Activated effector memory CD4-positive, alpha-beta T cell treated with anti-CD3 and anti-CD28 coated beads, Interleukin-2, amount 50 U/mL, for 16 hours (primary cell): ENCODE measurements around the gene SPIRE2.

ENCODE experiments used
- DNase-seq: peaks from one replicate; pipeline ENCODE4 v3.0.0-alpha.2; 2020

Gene SPIRE2

DNA sequence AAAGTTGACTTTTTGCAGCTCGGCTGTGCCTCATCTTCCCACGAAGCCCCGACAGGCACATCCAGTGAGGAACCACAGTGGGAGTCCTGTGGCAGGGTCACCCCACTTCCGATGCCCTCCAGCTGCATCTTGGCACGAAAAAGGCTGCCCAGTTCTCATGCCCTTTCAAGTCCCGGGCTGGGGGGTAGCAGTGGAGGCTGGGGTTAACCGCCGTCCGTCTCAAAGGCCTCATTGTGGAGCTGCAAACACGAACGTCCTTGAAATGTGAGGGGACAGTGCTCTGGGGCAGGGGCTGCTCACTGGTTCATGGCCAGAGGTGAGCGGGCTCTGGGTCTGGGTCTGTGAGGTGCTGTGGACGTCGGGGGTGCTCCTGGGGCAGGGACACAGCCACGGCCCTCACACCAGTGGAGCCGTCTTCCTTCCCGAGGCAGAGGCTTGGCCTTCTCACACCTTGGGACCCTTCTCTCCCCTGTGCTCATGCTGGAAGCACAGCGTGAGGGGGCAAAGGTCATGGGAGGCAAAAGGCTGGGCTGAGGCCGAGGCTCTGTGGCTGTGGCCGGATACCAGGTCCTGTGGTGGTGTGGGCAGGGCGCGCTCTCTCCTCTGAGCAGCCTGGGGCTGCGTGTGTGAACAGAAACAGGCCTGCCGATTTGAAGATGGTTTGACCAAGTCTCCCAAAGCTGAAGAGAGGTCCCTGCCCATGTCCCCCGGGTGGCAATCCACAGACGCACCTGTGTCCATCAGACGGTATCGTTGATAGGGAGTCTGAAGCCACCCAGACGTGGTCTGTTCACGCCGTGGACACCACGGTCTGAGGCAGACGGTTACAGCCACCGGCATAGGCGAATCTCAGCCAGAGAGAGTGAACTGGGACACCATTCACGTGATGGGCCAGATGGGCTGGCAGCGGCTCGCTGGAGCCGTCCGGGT is 87.3 kb downstream of the SPIRE2 start:
- DNase-seq = no peak

DNA sequence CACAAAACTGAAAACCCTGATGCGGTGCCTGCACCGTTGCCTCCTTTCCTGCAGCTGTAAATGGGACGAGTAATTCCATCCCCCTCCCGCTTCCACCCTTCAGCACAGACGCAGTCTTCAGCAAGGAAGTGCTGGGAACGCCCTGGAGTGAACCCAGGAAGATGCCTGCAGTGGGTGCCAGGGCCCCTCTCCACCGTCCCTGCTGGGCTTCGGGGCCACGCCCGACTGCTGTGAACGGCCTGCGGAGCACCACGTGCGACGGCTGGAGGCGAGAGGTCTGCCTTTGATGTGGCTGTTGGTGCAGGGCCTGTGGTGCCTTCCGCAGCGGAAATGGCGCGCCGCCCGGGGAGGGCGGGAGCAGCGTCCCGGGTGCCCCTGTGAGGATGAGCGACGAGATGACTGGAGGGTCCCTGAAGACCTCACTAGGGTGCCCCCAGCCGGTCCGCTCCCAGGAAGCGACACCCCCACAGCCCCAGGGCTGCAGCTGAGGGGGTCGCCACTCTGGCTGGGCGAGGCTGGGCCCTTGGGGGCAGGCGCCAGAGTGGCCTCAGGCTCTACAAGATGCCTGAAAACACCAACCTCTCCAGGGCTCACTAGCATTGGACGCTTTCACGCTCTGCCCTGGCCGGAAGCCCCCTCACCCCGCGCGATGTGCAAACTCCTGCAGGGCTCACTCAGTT is 89.6 kb downstream of the SPIRE2 start:
- DNase-seq = peak; percentile 90

DNA sequence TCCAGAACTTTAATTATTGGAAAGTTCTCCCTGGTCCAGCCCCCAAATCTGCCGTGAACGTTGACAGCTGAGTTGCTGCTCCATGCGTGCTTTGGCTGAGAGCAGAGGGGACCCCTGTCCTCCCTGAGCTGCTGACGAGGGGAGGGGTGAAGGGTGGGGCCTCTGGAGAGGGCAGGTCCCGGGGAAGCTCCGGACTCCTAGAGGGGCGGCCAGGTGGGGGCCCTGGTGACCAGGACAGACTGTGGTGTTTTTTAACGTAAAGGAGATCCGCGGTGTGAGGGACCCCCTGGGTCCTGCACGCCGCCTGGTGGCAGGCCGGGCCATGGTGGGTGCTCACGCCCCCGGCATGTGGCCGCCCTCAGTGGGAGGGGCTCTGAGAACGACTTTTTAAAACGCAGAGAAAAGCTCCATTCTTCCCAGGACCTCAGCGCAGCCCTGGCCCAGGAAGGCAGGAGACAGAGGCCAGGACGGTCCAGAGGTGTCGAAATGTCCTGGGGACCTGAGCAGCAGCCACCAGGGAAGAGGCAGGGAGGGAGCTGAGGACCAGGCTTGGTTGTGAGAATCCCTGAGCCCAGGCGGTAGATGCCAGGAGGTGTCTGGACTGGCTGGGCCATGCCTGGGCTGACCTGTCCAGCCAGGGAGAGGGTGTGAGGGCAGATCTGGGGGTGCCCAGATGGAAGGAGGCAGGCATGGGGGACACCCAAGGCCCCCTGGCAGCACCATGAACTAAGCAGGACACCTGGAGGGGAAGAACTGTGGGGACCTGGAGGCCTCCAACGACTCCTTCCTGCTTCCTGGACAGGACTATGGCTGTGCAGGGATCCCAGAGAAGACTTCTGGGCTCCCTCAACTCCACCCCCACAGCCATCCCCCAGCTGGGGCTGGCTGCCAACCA is 90.4 kb downstream of the SPIRE2 start, which contains the start of gene MC1R:
MC1R (plus strand) TSS at position 410 of the 895 bp plus-strand sequence; CDS start at position 807, 397 bp downstream.
- DNase-seq = no peak

DNA sequence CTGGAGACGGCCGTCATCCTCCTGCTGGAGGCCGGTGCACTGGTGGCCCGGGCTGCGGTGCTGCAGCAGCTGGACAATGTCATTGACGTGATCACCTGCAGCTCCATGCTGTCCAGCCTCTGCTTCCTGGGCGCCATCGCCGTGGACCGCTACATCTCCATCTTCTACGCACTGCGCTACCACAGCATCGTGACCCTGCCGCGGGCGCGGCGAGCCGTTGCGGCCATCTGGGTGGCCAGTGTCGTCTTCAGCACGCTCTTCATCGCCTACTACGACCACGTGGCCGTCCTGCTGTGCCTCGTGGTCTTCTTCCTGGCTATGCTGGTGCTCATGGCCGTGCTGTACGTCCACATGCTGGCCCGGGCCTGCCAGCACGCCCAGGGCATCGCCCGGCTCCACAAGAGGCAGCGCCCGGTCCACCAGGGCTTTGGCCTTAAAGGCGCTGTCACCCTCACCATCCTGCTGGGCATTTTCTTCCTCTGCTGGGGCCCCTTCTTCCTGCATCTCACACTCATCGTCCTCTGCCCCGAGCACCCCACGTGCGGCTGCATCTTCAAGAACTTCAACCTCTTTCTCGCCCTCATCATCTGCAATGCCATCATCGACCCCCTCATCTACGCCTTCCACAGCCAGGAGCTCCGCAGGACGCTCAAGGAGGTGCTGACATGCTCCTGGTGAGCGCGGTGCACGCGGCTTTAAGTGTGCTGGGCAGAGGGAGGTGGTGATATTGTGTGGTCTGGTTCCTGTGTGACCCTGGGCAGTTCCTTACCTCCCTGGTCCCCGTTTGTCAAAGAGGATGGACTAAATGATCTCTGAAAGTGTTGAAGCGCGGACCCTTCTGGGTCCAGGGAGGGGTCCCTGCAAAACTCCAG is 91.5 kb downstream of the SPIRE2 start:
- DNase-seq = no peak

DNA sequence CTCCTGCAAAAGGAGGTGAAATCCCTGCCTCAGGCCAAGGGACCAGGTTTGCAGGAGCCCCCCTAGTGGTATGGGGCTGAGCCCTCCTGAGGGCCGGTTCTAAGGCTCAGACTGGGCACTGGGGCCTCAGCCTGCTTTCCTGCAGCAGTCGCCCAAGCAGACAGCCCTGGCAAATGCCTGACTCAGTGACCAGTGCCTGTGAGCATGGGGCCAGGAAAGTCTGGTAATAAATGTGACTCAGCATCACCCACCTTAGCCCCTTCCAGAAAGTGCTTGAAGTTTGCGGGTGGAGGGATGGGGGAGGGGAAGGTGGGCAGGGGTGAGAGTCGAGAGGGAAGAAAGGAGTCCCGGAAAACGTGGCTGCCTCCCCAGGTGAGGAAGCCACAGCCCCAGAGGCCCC is 92.4 kb downstream of the SPIRE2 start:
- DNase-seq = no peak
